ENCODE results near the gene LRRTM1.

GRCh38 chr2:80299661-80300060 lies 4.9 kb downstream of the LRRTM1 start:
- no peak for TF ChIP-seq MAX (IDR thresholded peaks at IDR 0.05)
- no peak for TF ChIP-seq ZBTB7A (IDR thresholded peaks at IDR 0.05; ENCODE audit: low read depth)
- no peak for TF ChIP-seq YY1 (IDR thresholded peaks at IDR 0.05; ENCODE audit: low read depth)
- no peak for TF ChIP-seq RAD21 (IDR thresholded peaks at IDR 0.05; ENCODE audit: low read depth)
- no peak for TF ChIP-seq REST (IDR thresholded peaks at IDR 0.05; ENCODE audit: low read depth)
- TF ChIP-seq EP300 (IDR thresholded peaks at IDR 0.05; ENCODE audit: borderline replicate concordance) = no peak
- no peak for TF ChIP-seq CREB1 (IDR thresholded peaks at IDR 0.05; ENCODE audit: low read depth)
